ENCODE measurements around the gene CALD1.

CALD1 gene

DNA sequence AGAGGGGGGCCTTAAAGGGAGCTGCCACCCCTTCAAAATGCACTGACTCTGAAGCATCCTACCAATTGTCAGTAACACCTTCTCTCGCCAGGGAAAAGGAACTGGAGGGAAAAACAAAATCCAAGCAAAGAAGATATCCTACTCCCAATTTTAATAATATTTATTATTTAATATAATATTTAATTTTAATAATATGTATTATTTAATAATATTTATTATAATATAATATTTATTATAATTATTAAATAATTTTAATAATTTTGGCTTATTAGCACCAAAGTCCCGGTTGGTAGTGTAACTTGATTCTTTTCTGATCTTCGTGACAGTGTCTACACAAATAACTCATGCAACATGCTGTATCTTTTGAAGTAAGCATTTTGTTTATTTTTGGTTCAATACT lies 148.3 kb downstream of the CALD1 start:
- DNase-seq (ENCODE audit: low read depth), result no peak

GRCh38 chr7:134928554-134928953 lies 149.1 kb downstream of the CALD1 start:
- no peak for DNase-seq (ENCODE audit: low read depth)

DNA sequence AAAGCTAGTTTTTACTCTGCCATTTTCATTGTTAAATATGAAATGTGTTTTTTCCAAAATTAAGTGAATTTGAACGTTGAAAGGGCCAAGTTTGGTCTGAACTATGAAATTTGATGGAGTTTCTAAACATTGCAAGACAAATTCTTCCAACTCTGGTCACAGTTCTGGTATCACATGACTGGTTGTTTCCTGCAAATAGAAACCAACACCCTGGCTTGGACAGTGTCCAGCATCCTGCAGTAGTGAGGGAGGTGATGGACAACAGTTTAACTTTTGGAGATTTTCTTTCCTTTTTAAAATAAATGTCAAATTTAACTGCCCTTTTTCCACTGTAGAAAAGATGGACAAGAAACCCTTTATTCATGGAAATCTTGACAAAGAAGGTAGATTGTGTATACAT lies 152.1 kb downstream of the CALD1 start:
- DNase-seq (ENCODE audit: low read depth), result no peak

GRCh38 chr7:134932707-134933370 lies 153.4 kb downstream of the CALD1 start:
- no peak for DNase-seq (ENCODE audit: low read depth)

- no peak for DNase-seq (ENCODE audit: low read depth)
Measured at GRCh38 chr7:134933460-134934068, 154.1 kb downstream of the CALD1 start.

- no peak for DNase-seq (ENCODE audit: low read depth)
Measured at GRCh38 chr7:134935701-134936100, 156.3 kb downstream of the CALD1 start.

DNA sequence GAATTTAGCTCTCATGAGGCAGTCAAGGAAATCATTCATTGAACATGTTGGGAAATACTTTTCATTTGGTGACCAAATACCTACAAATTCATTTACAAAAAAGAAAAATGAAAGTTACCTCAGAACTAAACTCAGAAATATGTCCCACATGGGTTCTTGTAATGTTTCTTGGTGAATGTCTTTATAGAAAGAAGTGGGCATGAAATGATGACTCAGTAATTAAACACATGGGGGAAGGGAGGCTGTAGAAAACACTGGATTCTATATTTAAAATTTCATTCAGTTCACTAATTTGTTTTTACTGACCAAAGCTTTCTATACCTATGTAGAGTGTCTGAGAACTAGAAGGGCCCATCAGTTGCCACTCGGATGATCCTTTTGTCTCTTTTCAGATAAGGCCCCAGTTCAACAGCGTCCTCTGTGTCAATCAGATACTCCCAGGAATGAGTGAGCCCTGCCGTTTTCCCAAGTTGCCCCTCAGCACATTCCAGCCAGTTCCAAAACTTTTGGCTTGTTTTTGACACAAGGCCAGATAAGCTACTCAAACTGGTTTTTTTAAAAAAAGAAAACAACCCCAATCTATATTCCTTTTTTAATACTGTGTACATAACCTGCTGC lies 157.6 kb downstream of the CALD1 start:
- no peak for DNase-seq (ENCODE audit: low read depth)

GRCh38 chr7:134938141-134938540 lies 158.7 kb downstream of the CALD1 start:
- no peak for DNase-seq (ENCODE audit: low read depth)

- DNase-seq (ENCODE audit: low read depth), result no peak
Measured at GRCh38 chr7:134939136-134939535, 159.7 kb downstream of the CALD1 start.

DNA sequence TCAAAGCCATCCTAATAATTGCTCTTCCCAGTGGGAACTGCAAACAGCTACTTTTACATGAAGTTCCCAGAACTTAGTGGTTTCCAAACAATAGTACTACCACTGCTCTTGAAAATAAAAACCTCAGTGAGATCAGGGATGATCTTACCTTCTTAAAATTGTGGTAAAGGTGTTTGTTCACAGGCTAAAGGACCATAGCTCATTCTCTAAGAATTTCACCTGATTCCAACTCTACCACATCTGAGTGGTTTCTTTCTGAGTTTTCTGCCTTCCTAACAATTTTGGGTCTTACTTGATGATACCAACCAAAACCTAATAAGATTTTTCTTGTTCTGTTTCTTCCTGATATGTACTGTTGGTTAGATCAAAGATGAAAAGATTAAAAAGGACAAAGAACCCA lies 161.3 kb downstream of the CALD1 start:
- DNase-seq (ENCODE audit: low read depth), result no peak

- DNase-seq (ENCODE audit: low read depth), result no peak
Measured at GRCh38 chr7:134941185-134941900, 161.9 kb downstream of the CALD1 start.

GRCh38 chr7:134941952-134942351 lies 162.5 kb downstream of the CALD1 start:
- DNase-seq (ENCODE audit: low read depth), result no peak

DNA sequence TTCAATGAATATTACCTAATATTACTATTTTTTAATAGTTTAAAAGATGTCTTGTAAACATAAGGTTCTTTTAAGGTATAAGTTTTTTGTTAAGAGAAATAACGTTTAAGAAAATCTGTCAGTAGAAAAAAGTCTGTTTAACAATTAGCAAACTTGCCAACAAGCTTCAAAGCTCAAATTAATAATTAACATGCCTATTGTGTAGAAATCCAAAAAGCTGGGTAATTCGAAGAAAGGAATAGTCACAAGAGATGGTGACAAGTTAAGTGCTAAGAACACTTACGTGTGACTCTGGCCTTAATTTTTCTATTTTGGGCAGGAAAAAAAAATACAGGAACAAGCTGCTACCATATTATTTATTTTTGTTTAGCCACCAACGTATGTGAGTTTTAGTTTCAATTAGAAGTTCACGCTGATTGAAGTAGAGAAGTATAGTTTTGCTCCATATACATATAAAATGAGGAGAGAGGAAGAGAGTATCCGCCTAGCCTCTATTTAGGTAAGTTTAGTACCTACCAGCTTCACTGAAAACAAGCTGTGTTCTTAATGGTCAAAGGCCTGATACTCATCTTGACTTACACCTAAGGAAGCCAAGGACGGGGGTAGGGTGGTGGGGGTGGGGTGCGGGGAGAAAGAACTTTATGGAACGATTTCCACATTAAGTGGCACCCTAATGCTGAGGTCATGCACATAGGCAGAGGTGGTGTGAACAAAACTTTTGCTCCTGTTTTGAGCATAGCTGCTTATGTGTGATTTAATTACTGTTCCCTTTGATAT lies 163.4 kb downstream of the CALD1 start:
- no peak for DNase-seq (ENCODE audit: low read depth)

DNA sequence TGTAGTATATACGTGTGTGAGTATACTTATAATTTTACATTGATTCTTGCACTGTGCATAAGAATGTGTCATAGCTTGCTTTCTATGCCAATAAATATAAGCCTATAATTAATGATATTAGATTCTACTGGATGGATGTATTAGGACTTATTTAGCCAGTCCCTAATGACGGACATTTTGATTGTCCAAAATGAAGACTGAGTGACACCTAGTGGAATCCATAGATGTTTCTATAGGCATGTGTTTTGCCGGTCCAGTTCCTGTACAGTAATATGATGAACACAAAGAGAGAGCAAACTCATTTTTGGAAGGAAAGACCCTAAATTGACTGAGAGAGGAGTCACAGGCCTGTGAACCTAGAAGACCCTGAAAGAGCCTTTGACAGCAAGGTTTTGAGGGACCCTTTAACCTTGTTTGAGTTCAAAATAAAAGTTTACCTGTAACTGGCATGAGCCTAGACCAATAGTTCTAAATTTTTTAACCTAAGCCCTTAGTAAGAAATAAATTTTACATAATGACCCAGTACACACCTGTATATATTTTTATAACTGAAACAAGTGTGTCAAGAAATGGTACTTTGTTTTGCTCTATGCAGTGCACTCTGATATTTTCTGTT lies 164.5 kb downstream of the CALD1 start:
- DNase-seq (ENCODE audit: low read depth), result no peak

DNA sequence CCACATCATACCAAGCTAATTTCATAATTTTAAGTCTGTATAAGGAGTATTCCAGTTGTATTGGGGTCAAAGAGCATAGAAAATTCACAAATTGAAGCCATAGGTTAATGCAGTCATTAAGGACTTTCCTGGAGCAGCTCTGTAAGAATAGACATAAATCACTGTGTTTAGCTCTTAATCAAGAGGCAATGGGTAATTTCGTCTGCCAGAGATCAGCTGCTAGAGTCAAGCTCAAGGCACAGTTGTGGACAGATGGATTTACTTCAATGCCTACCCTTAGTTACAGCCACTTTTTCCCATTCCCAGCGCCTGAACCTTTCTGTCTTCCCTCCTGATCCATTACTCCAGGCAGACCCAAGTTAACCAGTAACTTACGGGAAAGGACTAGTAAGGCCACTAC lies 166.3 kb downstream of the CALD1 start:
- no peak for DNase-seq (ENCODE audit: low read depth)

- DNase-seq (ENCODE audit: low read depth), result no peak
Measured at GRCh38 chr7:134946260-134946659, 166.8 kb downstream of the CALD1 start.

DNA sequence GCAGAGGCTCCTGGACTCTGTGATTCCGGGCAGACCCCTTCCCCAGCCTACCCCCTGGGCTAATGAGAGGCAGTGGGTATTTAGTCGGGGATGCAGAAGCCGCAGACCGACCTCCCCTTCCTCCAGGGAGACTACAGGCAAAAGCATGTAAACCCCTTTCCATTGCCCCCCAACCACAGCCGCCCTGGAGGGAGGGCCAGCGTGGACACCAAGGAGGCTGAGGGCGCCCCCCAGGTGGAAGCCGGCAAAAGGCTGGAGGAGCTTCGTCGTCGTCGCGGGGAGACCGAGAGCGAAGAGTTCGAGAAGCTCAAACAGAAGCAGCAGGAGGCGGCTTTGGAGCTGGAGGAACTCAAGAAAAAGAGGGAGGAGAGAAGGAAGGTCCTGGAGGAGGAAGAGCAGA lies 167.9 kb downstream of the CALD1 start:
- DNase-seq (ENCODE audit: low read depth), result no peak

GRCh38 chr7:134947831-134948230 lies 168.4 kb downstream of the CALD1 start:
- DNase-seq (ENCODE audit: low read depth), result no peak

DNA sequence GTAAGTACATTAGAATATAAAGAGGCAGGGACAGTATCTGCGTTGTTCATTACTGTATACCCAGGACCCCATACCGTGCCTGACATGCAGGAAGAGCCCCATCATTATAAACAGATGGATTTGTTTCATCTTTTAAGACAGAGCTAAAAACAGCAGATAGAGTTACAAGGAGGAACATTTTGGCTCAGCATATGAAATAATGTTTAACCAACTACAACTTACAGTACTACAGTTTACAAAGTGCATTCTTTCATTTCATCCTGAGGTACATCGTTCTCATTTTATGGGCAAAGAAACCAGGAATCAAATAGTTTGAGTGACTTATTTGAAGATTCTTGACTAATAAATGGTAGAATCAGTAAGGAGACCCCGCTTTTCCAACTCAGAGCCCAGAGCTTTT lies 168.8 kb downstream of the CALD1 start:
- no peak for DNase-seq (ENCODE audit: low read depth)

DNA sequence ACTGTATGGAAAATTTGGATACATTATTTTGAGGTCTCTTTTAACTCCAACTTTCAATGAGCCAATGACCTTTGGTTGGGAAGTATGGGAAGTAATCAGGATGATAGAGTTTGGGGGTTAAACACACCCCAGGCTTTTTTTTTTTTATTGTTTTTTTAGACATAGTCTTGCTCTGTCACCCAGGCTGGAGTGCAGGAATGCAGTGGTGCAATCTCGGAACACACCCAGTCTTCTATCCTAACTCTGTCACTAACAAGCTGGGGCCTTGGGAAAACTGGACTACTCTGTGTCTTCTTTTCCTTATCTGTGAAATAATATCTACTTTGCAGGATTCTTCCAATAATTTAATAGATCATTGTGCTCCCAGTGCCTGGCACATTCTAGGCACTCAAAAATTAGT lies 169.3 kb downstream of the CALD1 start:
- no peak for DNase-seq (ENCODE audit: low read depth)

DNA sequence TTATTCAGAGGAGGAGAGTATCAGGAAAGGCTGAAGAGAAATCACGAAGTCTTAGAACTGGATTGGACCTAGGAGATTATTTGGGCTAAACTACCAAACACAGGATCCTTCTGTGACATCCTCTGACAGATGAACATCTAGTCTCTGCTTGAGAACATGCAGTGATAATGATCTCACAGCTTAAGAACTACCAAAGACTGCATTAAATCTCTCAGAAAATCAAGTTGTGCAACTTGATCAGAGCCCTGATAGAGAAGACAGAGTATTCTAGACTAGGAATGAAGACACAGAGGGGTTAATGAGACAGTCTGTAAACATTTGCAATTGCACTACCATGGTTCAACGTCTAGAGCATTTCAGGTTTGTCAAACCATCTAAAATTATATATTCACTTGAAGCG lies 169.7 kb downstream of the CALD1 start:
- DNase-seq (ENCODE audit: low read depth), result no peak
